ENCODE results near the gene SLC14A1.

GRCh38 chr18:45765796-45766195, 41.8 kb downstream of the SLC14A1 start:
- TF ChIP-seq POLR2A (IDR thresholded peaks at IDR 0.05) (no peak), CTCF (IDR thresholded peaks at IDR 0.05) (no peak), POLR2AphosphoS5 (IDR thresholded peaks at IDR 0.05; ENCODE audit: insufficient read depth in 1 of 2, low read depth in 1 of 2) (no peak)

All from vagina (tissue), 2 donors.